SK-N-SH (cell line): ENCODE measurements around the gene DSCAML1. TPM values are rescaled to one million over a fixed set of nuclear protein-coding genes. Genes with fewer than 3 reads are reported as not detected.

Experiments used
- CTCF ChIA-PET: fragments of 300-600, 350-600 bp; formaldehyde crosslinking; extraction: SDS; loops from one replicate; lab custom pipeline; 2021; lab: Yijun Ruan, JAX
- POLR2A ChIA-PET: fragments of 350-600 bp; sonication (Branson Sonifier 250); formaldehyde crosslinking; extraction: SDS; loops from one replicate; lab custom pipeline; 2020; ENCODE audit warnings: antibody characterized with exemption, inconsistent platforms; lab: Yijun Ruan, JAX
- DNase-seq: peaks from one replicate; pipeline ENCODE4 v3.0.0; 2012
- H2AFZ ChIP-seq: fragments of 200-600 bp; sonication (generic); 2 replicates; pipeline ENCODE4 v1.8.1; 2016; ENCODE audit warnings: antibody characterized with exemption, mild to moderate bottlenecking, low read depth
- H3F3A ChIP-seq: fragments of 200-600 bp; sonication (generic); replicated peaks from 2 replicates; pipeline ENCODE3; 2016; ENCODE audit warnings: antibody characterized with exemption, mild to moderate bottlenecking; ENCODE audit not compliant: insufficient read depth
- H3K27ac ChIP-seq, 2 experiments: fragments of 200-500 bp in 1 of 2; fragments of 200-600 bp in 1 of 2; sonication (Bioruptor generic) in 1 of 2; sonication (generic), shearing (Covaris generic) in 1 of 2; 2 replicates each; pipeline versions ENCODE4 v1.5.1 to v1.6.1; 2014 to 2016; ENCODE audit warnings: low read depth in 2 of 2, inconsistent platforms in 1 of 2, low read length in 1 of 2, mild to moderate bottlenecking in 1 of 2, mixed read lengths in 1 of 2
- H3K27me3 ChIP-seq: fragments of 200-600 bp; sonication (generic), shearing (Covaris generic); 2 replicates; pipeline ENCODE4 v1.6.1; 2016; ENCODE audit warnings: mixed run types; ENCODE audit not compliant: insufficient read depth
- H3K36me3 ChIP-seq, 2 experiments: fragments of 200-500 bp in 1 of 2; fragments of 200-600 bp in 1 of 2; sonication (Bioruptor generic) in 1 of 2; sonication (generic) in 1 of 2; replicated peaks in 1 of 2; 2 replicates each; pipeline versions ENCODE3 to v1.5.1; 2014 to 2016; ENCODE audit warnings: low read length in 1 of 2, mild to moderate bottlenecking in 1 of 2; ENCODE audit not compliant: insufficient read depth in 2 of 2, control insufficient read depth in 1 of 2
- H3K4me1 ChIP-seq, 2 experiments: fragments of 200-500 bp in 1 of 2; fragments of 200-600 bp in 1 of 2; sonication (Bioruptor generic) in 1 of 2; sonication (generic), shearing (Covaris generic) in 1 of 2; 2 replicates each; pipeline versions ENCODE4 v1.5.1 to v1.6.1; 2014 to 2016; ENCODE audit warnings: low read depth in 1 of 2, low read length in 1 of 2, mixed run types in 1 of 2; ENCODE audit not compliant: insufficient read depth in 2 of 2, control insufficient read depth in 1 of 2
- H3K4me2 ChIP-seq: fragments of 200-600 bp; sonication (generic), shearing (Covaris generic); 2 replicates; pipeline ENCODE4 v1.6.1; 2017; ENCODE audit warnings: mixed run types
- H3K4me3 ChIP-seq, 2 experiments: fragments of 200-500 bp in 1 of 2; fragments of 200-600 bp in 1 of 2; sonication (Bioruptor generic) in 1 of 2; sonication (generic), shearing (Covaris generic) in 1 of 2; 2 replicates each; pipeline versions ENCODE4 v1.5.1 to v1.8.1; 2014 to 2016; ENCODE audit warnings: low read depth in 2 of 2, inconsistent platforms in 1 of 2, low read length in 1 of 2, mild to moderate bottlenecking in 1 of 2, mixed read lengths in 1 of 2, moderate library complexity in 1 of 2
- H3K79me2 ChIP-seq: fragments of 200-600 bp; sonication (generic); 2 replicates; pipeline ENCODE4 v1.8.1; 2017; ENCODE audit warnings: mild to moderate bottlenecking; ENCODE audit not compliant: insufficient read depth
- H3K9ac ChIP-seq: fragments of 200-600 bp; sonication (generic); 2 replicates; pipeline ENCODE4 v1.6.1; 2017; ENCODE audit warnings: mixed run types
- H3K9me2 ChIP-seq: fragments of 200-600 bp; sonication (generic); 2 replicates; pipeline ENCODE4 v1.6.1; 2017; ENCODE audit warnings: mixed run types
- H3K9me3 ChIP-seq: fragments of 200-600 bp; sonication (generic); 2 replicates; pipeline ENCODE4 v1.6.1; 2017; ENCODE audit warnings: mixed run types, mild to moderate bottlenecking, moderate library complexity
- H4K20me1 ChIP-seq: fragments of 200-600 bp; sonication (generic); 2 replicates; pipeline ENCODE4 v1.6.1; 2017; ENCODE audit warnings: mild to moderate bottlenecking, mixed run types; ENCODE audit not compliant: insufficient read depth
- CHD2 ChIP-seq: fragments of 150-350 bp; IDR thresholded peaks from 2 replicates; pipeline ENCODE4 v1.6.1; 2018; ENCODE audit warnings: low read length; ENCODE audit not compliant: partially characterized antibody
- ELF1 ChIP-seq: IDR thresholded peaks from 2 replicates; pipeline ENCODE4 v1.4.0; 2012
- FOXM1 ChIP-seq: IDR thresholded peaks from 2 replicates; pipeline ENCODE4 v1.4.0; 2012; ENCODE audit warnings: low read depth, mild to moderate bottlenecking
- GATA2 ChIP-seq: sonication (generic); formaldehyde crosslinking; IDR thresholded peaks from 2 replicates; pipeline ENCODE4 v1.5.0; 2020; ENCODE audit warnings: mild to moderate bottlenecking, missing genetic modification reagents
- JUND ChIP-seq: IDR thresholded peaks from 2 replicates; pipeline ENCODE4 v1.4.0; 2012
- NFIC ChIP-seq: IDR thresholded peaks from 2 replicates; pipeline ENCODE4 v1.4.0; 2012; ENCODE audit warnings: borderline replicate concordance
- NRF1 ChIP-seq: IDR thresholded peaks from 2 replicates; pipeline ENCODE4 v1.6.1; 2012; ENCODE audit warnings: low read depth, mild to moderate bottlenecking, low read length
- RAD21 ChIP-seq: IDR thresholded peaks from 2 replicates; pipeline ENCODE4 v1.6.1; 2012; ENCODE audit warnings: mild to moderate bottlenecking, low read length
- RCOR1 ChIP-seq: fragments of 150-350 bp; IDR thresholded peaks from 2 replicates; pipeline ENCODE4 v1.6.1; 2017; ENCODE audit warnings: antibody characterized with exemption, low read length
- RFX5 ChIP-seq: IDR thresholded peaks from 2 replicates; pipeline ENCODE4 v1.6.1; 2012; ENCODE audit warnings: mild to moderate bottlenecking, improper control_type of control experiment, low read length
- SIN3A ChIP-seq: IDR thresholded peaks from 2 replicates; pipeline ENCODE4 v1.6.1; 2012; ENCODE audit warnings: low read depth, mild to moderate bottlenecking, low read length, moderate library complexity, borderline replicate concordance
- SMC3 ChIP-seq: IDR thresholded peaks from 2 replicates; pipeline ENCODE4 v1.6.1; 2012; ENCODE audit warnings: low read depth, low read length, improper control_type of control experiment
- TCF12 ChIP-seq: IDR thresholded peaks from 2 replicates; pipeline ENCODE4 v1.4.0; 2012
- WGBS: methylation state at CpG from one replicate; pipeline ENCODE4 v1.1.6; 2017; ENCODE audit warnings: low lambda C conversion rate; 5-methylcytosine and 5-hydroxymethylcytosine counted together
- polyA plus RNA-seq, 3 experiments: library from polyadenylated mRNA; depleted of rRNA; stranded (reverse); fragments of >200 nt; gene quantifications; 2 replicates each; pipeline ENCODE4 v1.2.3, GENCODE V29; 2012
- TF ChIP-seq, protein P1 (sequence below): IDR thresholded peaks from 2 replicates; pipeline ENCODE4 v1.4.0; 2012; ENCODE audit warnings: low read depth
- TF ChIP-seq, protein P2 (sequence below): IDR thresholded peaks from 2 replicates; pipeline ENCODE4; 2012
- TF ChIP-seq, protein P3 (sequence below): fragments of 150-350 bp; IDR thresholded peaks from 2 replicates; pipeline ENCODE4 v1.6.1; 2017; ENCODE audit warnings: antibody characterized with exemption, low read length, low read depth, borderline replicate concordance
- TF ChIP-seq, protein P4 (sequence below): IDR thresholded peaks from 2 replicates; pipeline ENCODE4 v1.4.0; 2012; ENCODE audit warnings: low read depth, borderline replicate concordance
- TF ChIP-seq, protein P5 (sequence below): IDR thresholded peaks from 2 replicates; pipeline ENCODE4 v1.4.0; 2012; ENCODE audit warnings: low read depth, borderline replicate concordance
- TF ChIP-seq, protein P6 (sequence below): fragments of 150-350 bp; IDR thresholded peaks from 2 replicates; pipeline ENCODE4 v1.6.1; 2016; ENCODE audit warnings: mild to moderate bottlenecking, low read depth, low read length

The DSCAML1 gene
- polyA plus RNA-seq, 1 of the 3 experiments (the other 2 are of a cell fraction) = not detected

DNA sequence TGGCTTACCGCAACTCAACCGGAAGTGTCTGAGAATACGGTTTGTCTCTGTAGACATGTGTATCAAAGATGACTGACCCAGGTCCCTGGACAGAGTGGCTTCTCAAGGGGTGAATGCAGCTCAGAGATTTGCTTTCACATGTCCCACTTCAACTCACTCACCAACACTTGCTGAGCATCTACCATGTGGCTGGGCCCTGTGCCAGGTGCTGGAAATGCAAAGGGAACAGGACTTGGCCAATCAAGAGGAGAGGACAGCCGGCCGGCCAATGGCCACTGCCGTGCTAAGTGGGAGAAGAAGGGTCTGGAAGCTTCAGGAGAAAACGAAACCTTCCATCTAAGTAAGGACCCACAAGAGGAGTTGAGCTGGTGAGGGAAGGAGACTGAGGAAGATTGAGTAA is 318.1 kb downstream of the DSCAML1 start:
- no peaks in the 10 kb centered on the region for H3K9me2 ChIP-seq
- H3F3A ChIP-seq = no peaks in the 10 kb centered on the region
- H3K9me3 ChIP-seq = no peaks in the 10 kb centered on the region
- H3K9ac ChIP-seq = no peak overlapping the region
- H3K36me3 ChIP-seq = no peaks in the 10 kb centered on the region
- ChIA-PET CTCF (interaction anchor here (0.6 to 2.4 kb wide), 7 partner anchors 11 to 176 kb away, joined by 3 to 11 read pairs (median 3); no protein-coding TSS in a partner anchor), POLR2A (no interaction called here)
- no peak overlapping the region for H3K4me3 ChIP-seq
- 64% methylated on average over 6 of the region's 7 CpGs for WGBS
- H3K4me2 ChIP-seq = no peak overlapping the region
- no peaks in the 10 kb centered on the region for H3K27me3 ChIP-seq
- DNase-seq = no peak
- no peaks in the 10 kb centered on the region for H4K20me1 ChIP-seq
- TF ChIP-seq, protein P1, sequence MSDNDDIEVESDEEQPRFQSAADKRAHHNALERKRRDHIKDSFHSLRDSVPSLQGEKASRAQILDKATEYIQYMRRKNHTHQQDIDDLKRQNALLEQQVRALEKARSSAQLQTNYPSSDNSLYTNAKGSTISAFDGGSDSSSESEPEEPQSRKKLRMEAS = no peak
- TF ChIP-seq, protein P2, sequence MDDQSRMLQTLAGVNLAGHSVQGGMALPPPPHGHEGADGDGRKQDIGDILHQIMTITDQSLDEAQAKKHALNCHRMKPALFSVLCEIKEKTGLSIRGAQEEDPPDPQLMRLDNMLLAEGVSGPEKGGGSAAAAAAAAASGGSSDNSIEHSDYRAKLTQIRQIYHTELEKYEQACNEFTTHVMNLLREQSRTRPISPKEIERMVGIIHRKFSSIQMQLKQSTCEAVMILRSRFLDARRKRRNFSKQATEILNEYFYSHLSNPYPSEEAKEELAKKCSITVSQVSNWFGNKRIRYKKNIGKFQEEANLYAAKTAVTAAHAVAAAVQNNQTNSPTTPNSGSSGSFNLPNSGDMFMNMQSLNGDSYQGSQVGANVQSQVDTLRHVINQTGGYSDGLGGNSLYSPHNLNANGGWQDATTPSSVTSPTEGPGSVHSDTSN = no peak
- TF ChIP-seq NRF1 (no peak), SIN3A (no peak), NFIC (no peak), JUND (no peak), CHD2 (no peak), RFX5 (no peak), GATA2 (CRISPR knock-in tag) (no peak), ELF1 (no peak), TCF12 (no peak), RAD21 (no peak), FOXM1 (no peak), RCOR1 (no peak), SMC3 (no peak)
- TF ChIP-seq, protein P3, sequence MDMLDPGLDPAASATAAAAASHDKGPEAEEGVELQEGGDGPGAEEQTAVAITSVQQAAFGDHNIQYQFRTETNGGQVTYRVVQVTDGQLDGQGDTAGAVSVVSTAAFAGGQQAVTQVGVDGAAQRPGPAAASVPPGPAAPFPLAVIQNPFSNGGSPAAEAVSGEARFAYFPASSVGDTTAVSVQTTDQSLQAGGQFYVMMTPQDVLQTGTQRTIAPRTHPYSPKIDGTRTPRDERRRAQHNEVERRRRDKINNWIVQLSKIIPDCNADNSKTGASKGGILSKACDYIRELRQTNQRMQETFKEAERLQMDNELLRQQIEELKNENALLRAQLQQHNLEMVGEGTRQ = no peak
- TF ChIP-seq, protein P4, sequence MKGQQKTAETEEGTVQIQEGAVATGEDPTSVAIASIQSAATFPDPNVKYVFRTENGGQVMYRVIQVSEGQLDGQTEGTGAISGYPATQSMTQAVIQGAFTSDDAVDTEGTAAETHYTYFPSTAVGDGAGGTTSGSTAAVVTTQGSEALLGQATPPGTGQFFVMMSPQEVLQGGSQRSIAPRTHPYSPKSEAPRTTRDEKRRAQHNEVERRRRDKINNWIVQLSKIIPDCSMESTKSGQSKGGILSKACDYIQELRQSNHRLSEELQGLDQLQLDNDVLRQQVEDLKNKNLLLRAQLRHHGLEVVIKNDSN = no peak
- TF ChIP-seq, protein P5, sequence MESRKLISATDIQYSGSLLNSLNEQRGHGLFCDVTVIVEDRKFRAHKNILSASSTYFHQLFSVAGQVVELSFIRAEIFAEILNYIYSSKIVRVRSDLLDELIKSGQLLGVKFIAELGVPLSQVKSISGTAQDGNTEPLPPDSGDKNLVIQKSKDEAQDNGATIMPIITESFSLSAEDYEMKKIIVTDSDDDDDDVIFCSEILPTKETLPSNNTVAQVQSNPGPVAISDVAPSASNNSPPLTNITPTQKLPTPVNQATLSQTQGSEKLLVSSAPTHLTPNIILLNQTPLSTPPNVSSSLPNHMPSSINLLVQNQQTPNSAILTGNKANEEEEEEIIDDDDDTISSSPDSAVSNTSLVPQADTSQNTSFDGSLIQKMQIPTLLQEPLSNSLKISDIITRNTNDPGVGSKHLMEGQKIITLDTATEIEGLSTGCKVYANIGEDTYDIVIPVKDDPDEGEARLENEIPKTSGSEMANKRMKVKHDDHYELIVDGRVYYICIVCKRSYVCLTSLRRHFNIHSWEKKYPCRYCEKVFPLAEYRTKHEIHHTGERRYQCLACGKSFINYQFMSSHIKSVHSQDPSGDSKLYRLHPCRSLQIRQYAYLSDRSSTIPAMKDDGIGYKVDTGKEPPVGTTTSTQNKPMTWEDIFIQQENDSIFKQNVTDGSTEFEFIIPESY = no peak
- TF ChIP-seq, protein P6, sequence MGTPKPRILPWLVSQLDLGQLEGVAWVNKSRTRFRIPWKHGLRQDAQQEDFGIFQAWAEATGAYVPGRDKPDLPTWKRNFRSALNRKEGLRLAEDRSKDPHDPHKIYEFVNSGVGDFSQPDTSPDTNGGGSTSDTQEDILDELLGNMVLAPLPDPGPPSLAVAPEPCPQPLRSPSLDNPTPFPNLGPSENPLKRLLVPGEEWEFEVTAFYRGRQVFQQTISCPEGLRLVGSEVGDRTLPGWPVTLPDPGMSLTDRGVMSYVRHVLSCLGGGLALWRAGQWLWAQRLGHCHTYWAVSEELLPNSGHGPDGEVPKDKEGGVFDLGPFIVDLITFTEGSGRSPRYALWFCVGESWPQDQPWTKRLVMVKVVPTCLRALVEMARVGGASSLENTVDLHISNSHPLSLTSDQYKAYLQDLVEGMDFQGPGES = no peak
- H2AFZ ChIP-seq = no peak overlapping the region
- H3K4me1 ChIP-seq = peaks cover 0 to 19% of the 10 kb centered on the region in 2 experiments; a peak in 1 of 4 replicates
- no peaks in the 10 kb centered on the region for H3K79me2 ChIP-seq
- no peak overlapping the region for H3K27ac ChIP-seq
